Measurements from ENCODE around the gene IGF2.

Gene IGF2

DNA sequence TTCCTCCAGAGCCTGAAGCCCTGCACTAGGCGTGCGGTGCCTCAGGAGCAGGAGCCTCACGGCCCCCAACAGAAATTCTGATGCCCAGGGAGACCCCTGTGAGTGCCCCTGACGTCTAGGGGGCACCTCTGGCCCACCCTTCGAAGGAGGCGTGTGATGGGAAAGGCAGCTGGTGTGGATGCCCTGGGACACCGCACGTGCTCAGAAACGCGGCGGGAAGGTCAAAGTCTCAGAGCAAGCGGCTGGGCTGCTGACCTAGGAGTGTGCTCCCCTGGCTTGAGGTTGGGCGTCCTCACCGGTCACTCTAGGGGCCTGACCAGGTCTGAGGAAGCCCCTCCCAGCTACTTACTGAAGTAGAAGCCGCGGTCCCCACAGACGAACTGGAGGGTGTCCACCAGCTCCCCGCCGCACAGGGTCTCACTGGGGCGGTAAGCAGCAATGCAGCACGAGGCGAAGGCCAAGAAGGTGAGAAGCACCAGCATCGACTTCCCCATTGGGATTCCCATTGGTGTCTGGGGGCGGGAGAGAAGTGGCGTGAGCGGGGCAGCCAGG, 4.1 kb downstream of the IGF2 start:
- no peaks in the 10 kb centered on the region for H3K9me3 ChIP-seq (ENCODE audit: control insufficient read depth, insufficient read depth, low read depth, low read length)
- no peak overlapping the region for H3K27ac ChIP-seq (ENCODE audit: low read depth, low read length)
- no peak overlapping the region for H3K9ac ChIP-seq (ENCODE audit: low read length)
- H3K4me3 ChIP-seq (ENCODE audit: low read depth, low read length), result no peak overlapping the region
- H3K36me3 ChIP-seq (ENCODE audit: control insufficient read depth, insufficient read depth, low read length), result no peaks in the 10 kb centered on the region
- H3K4me1 ChIP-seq (ENCODE audit: control insufficient read depth, insufficient read depth, low read length), result peaks cover 14% of the 10 kb centered on the region
- H3K27me3 ChIP-seq (ENCODE audit: control insufficient read depth, insufficient read depth, low read length), result peaks cover 72% of the 10 kb centered on the region

DNA sequence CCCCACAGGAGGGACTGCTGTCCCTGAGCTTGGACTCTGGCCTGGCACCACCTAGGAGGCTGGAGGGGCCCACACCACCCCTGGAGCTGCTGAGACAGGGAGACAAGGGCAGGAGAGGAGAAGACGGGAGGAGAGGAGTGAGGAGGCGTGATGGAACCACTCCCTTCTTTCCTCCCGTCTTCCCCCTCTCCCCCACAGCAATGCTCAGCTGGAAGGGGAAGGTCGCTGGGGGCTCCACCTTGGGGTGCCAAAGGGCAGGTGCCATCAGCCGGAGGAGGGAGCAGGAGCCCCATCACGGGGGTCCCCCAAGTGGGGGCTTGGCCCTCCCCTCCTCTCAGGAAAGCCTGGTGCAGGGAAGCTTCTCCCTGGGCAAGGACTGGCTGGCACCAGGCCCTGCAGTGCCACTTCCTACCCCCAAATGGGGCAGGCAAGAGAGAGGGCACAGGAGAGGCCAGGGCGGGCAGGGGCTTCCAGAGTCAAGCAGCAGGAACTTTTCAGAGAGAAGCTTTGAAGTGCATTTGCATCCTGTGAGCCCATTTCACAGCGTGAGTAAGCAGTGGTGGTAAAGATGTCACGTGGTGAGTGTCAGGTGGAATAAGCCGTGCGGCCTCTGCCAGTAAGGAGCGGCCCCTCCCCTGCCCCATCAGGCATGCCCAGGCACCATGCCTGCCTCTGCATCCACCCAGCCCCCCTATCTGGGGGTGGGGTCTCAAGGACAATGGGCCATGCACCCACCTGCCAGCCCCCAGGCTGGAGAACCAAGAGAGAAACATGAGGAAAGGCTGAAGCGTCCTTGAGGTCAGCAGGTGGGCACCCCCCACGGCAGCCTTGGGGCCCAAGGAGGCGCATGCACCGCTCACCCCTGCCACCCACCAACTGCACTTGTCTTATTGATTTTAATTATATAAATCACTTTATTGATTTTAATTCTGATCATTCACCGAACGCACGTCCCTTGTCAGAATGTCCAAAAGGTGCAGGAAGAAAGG, 4.9 kb downstream of the IGF2 start:
- no peak overlapping the region for H3K4me3 ChIP-seq (ENCODE audit: low read depth, low read length)
- no peak overlapping the region for H3K27ac ChIP-seq (ENCODE audit: low read depth, low read length)
- no peak overlapping the region for H3K9ac ChIP-seq (ENCODE audit: low read length)
- peaks cover 14% of the 10 kb centered on the region for H3K4me1 ChIP-seq (ENCODE audit: control insufficient read depth, insufficient read depth, low read length)
- peaks cover 65% of the 10 kb centered on the region for H3K27me3 ChIP-seq (ENCODE audit: control insufficient read depth, insufficient read depth, low read length)
- H3K36me3 ChIP-seq (ENCODE audit: control insufficient read depth, insufficient read depth, low read length), result no peaks in the 10 kb centered on the region
- H3K9me3 ChIP-seq (ENCODE audit: control insufficient read depth, insufficient read depth, low read depth, low read length), result no peaks in the 10 kb centered on the region

DNA sequence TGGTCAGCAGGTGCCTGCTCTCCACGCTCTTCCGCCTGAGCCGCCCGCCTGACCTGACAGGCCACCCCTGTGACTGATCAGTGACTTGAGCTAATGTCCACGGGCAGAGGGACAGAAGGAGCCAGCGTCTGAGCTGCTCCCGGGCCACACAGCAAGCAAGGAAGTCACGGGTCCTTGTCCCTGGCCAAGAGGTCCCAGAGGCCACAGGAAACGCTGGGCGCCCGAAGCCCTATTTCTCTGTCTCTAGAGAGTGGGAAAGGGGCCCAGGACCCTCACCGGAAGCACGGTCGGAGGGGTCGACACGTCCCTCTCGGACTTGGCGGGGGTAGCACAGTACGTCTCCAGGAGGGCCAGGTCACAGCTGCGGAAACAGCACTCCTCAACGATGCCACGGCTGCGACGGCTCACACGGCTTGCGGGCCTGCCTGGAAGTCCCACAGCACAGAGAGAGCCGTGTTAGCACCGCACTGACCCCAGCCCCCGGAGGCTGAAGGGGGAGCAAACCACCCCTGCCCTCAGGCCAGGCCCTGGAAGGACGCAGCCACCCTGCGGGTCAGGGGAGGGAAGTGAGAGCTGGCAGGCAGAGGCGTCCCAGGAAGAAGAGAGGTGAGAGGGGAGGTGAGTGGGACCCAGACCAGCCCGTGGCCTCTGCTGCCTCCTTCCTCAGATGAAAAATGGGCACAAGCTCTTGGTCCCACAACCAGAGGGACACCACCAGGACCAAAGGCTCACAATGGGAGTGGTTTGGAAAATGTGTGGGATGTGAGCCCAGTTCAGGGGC, 5.8 kb downstream of the IGF2 start:
- peaks cover 14% of the 10 kb centered on the region for H3K4me1 ChIP-seq (ENCODE audit: control insufficient read depth, insufficient read depth, low read length)
- H3K4me3 ChIP-seq (ENCODE audit: low read depth, low read length), result no peak overlapping the region
- H3K27me3 ChIP-seq (ENCODE audit: control insufficient read depth, insufficient read depth, low read length), result peaks cover 65% of the 10 kb centered on the region
- H3K9ac ChIP-seq (ENCODE audit: low read length), result no peak overlapping the region
- H3K36me3 ChIP-seq (ENCODE audit: control insufficient read depth, insufficient read depth, low read length), result no peaks in the 10 kb centered on the region
- no peaks in the 10 kb centered on the region for H3K9me3 ChIP-seq (ENCODE audit: control insufficient read depth, insufficient read depth, low read depth, low read length)
- no peak overlapping the region for H3K27ac ChIP-seq (ENCODE audit: low read depth, low read length)

DNA sequence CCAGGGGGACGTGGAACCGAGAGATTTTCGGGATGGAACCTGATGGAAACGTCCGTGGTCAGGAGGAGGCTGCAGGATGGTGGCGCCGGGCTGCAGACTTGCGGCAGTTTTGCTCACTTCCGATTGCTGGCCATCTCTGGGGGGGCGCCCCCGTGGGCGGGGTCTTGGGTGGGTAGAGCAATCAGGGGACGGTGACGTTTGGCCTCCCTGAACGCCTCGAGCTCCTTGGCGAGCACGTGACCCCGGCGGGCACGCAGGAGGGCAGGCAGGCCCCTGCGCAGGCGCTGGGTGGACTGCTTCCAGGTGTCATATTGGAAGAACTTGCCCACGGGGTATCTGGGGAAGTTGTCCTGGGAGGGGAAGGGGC, 6.3 kb downstream of the IGF2 start:
- H3K27me3 ChIP-seq (ENCODE audit: control insufficient read depth, insufficient read depth, low read length), result peaks cover 59% of the 10 kb centered on the region
- H3K9me3 ChIP-seq (ENCODE audit: control insufficient read depth, insufficient read depth, low read depth, low read length), result no peaks in the 10 kb centered on the region
- H3K36me3 ChIP-seq (ENCODE audit: control insufficient read depth, insufficient read depth, low read length), result no peaks in the 10 kb centered on the region
- H3K4me1 ChIP-seq (ENCODE audit: control insufficient read depth, insufficient read depth, low read length), result peaks cover 14% of the 10 kb centered on the region
- H3K27ac ChIP-seq (ENCODE audit: low read depth, low read length), result no peak overlapping the region
- H3K9ac ChIP-seq (ENCODE audit: low read length), result no peak overlapping the region
- H3K4me3 ChIP-seq (ENCODE audit: low read depth, low read length), result no peak overlapping the region

DNA sequence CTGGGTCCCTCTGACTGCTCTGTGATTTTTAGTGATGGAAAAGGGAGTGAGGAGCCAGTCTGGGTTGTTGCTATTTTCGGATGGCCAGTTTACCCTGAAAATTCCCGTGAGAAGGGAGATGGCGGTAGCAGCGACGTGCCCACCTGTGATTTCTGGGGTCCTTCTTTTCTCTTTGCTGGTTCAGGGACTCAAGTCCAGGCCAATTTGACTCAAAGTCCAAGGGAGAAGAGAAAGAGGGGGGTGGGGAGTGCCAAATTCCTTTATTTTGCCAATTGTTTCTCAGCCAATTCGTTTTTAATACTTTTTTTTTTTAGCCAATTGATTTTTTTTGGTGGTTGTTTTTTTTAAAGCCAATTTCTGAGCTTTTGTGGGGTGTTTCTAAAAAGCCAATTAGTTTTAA, 6.9 kb downstream of the IGF2 start:
- peaks cover 14% of the 10 kb centered on the region for H3K4me1 ChIP-seq (ENCODE audit: control insufficient read depth, insufficient read depth, low read length)
- H3K27ac ChIP-seq (ENCODE audit: low read depth, low read length), result no peak overlapping the region
- no peak overlapping the region for H3K4me3 ChIP-seq (ENCODE audit: low read depth, low read length)
- no peaks in the 10 kb centered on the region for H3K36me3 ChIP-seq (ENCODE audit: control insufficient read depth, insufficient read depth, low read length)
- no peaks in the 10 kb centered on the region for H3K9me3 ChIP-seq (ENCODE audit: control insufficient read depth, insufficient read depth, low read depth, low read length)
- H3K9ac ChIP-seq (ENCODE audit: low read length), result no peak overlapping the region
- H3K27me3 ChIP-seq (ENCODE audit: control insufficient read depth, insufficient read depth, low read length), result peaks cover 53% of the 10 kb centered on the region

DNA sequence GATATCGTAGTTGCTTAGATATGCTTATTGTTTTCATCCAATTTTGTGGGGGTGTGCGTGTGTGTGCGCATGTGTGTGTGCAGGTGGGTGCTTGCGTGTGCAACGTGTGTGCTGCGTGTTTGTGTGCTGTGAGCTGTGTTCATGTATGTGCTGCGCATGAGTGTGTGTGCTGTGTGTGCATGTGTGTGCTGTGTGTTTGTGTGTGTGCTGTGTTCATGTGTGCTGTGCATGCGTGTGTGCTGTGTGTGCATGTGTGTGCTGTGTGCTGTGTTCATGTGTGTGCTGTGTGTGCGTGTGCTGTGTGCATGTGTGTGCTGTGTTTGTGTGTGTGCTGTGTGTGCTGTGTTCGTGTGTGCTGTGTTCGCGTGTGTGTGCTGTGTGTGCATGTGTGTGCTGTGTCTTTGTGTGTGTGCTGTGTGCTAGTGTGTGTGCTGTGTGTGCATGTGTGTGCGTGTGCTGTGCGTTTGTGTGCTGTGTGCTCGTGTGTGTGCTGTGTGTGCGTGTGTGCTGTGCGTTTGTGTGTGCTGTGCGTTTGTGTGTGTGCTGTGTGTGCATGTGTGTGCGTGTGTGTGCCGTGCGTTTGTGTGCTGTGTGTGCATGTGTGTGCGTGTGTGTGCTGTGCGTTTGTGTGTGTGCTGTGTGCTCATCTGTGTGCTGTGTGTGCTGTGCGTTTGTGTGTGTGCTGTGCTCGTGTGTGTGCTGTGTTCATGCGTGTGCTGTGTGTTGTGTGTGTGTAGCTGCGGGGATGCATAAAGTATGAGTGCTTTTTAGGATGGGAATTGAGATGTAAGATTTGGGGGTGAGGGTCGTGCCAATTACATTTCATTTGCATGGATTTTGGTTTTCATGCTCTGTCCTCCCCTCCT, 7.6 kb downstream of the IGF2 start:
- Histone ChIP-seq H3K9me3 (ENCODE audit: control insufficient read depth, insufficient read depth, low read depth, low read length) (no peaks in the 10 kb centered on the region), H3K27me3 (ENCODE audit: control insufficient read depth, insufficient read depth, low read length) (peaks cover 47% of the 10 kb centered on the region), H3K4me3 (ENCODE audit: low read depth, low read length) (no peak overlapping the region), H3K27ac (ENCODE audit: low read depth, low read length) (no peak overlapping the region), H3K9ac (ENCODE audit: low read length) (no peak overlapping the region), H3K36me3 (ENCODE audit: control insufficient read depth, insufficient read depth, low read length) (no peaks in the 10 kb centered on the region), H3K4me1 (ENCODE audit: control insufficient read depth, insufficient read depth, low read length) (peaks cover 10% of the 10 kb centered on the region; the same call in 1 of the 2 replicates)

DNA sequence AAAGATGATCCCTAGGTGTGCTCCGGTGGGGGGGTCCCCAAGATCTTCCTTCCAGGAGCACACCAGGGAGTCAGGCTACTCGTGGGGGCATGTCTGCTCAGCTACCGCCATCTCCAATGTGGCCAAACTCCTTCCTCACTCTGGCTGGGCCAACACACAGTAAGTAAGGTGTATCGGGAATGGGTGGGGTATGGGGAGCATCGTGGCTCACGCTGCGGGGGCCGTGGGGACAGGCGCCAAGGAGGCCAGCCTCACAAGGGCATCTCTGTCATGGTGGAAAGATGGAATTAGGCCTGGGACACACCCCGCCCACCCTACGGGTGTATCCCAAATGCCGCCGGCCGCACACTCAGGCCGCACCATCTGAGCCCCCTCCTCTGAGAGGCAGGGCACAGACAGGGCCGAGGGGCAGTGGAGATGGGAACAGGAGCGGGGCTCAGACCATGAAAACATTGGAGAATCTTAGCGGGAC, 8.3 kb downstream of the IGF2 start:
- no peaks in the 10 kb centered on the region for H3K36me3 ChIP-seq (ENCODE audit: control insufficient read depth, insufficient read depth, low read length)
- H3K27ac ChIP-seq (ENCODE audit: low read depth, low read length), result no peak overlapping the region
- H3K9ac ChIP-seq (ENCODE audit: low read length), result no peak overlapping the region
- peaks cover 40% of the 10 kb centered on the region for H3K27me3 ChIP-seq (ENCODE audit: control insufficient read depth, insufficient read depth, low read length)
- peaks cover 7% of the 10 kb centered on the region; the same call in 1 of the 2 replicates for H3K4me1 ChIP-seq (ENCODE audit: control insufficient read depth, insufficient read depth, low read length)
- no peaks in the 10 kb centered on the region for H3K9me3 ChIP-seq (ENCODE audit: control insufficient read depth, insufficient read depth, low read depth, low read length)
- H3K4me3 ChIP-seq (ENCODE audit: low read depth, low read length), result no peak overlapping the region

DNA sequence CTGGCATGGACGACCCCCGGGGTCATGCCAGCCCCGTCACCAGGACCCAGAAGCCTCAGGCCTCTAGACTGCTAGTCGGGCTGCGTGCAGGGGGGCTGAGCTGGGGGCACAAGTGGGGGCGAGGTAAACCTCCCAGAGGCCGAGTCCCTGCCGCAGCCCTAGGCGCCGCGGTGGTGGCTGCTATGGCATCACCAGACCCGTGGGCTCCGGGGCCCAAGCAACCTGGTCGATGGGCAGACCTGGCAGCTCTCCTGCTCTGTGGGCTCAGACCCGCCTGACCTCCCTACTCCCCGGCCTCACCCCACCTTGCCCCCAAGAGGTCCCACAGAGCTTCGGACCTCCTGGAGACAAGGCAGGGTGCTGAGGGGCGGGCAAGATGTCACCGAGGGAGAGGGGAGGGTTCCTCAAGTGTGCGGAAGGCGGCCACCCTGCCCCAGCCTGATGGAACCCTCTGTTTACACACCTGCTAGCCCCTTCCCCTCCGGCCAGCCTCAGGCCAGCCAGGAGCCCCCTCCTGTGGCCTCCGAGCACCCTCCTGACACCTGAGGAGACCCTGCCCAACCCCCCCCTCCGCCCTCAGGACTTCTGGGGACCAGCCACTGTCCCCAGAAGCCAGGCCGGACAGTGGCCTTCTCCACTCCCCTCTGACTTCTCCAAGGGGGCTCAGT, 9.4 kb downstream of the IGF2 start:
- Histone ChIP-seq H3K27me3 (ENCODE audit: control insufficient read depth, insufficient read depth, low read length) (peaks cover 29% of the 10 kb centered on the region), H3K9me3 (ENCODE audit: control insufficient read depth, insufficient read depth, low read depth, low read length) (no peaks in the 10 kb centered on the region), H3K4me3 (ENCODE audit: low read depth, low read length) (no peak overlapping the region), H3K27ac (ENCODE audit: low read depth, low read length) (no peak overlapping the region), H3K4me1 (ENCODE audit: control insufficient read depth, insufficient read depth, low read length) (peaks cover 7% of the 10 kb centered on the region; the same call in 1 of the 2 replicates), H3K36me3 (ENCODE audit: control insufficient read depth, insufficient read depth, low read length) (no peaks in the 10 kb centered on the region), H3K9ac (ENCODE audit: low read length) (no peak overlapping the region)

DNA sequence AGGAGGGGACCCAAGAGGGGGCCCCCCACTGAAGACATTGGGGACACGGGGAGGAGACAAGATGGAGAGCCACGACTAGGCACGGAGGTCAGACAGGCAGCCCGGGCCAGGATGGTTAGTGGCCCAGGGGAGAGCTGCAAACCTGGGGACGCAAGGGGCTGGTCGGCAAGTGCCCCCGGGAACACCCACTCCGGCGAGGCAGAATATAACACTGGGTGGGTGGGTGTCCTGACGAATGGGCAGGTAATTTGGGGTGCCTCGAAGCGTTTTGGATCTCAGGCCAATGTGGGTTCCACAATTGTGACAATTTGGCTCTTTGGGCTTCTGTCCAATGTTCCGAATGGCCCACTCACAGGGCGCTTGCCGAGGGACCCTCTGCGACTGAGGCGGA, 9.9 kb downstream of the IGF2 start:
- Histone ChIP-seq H3K9ac (ENCODE audit: low read length) (no peak overlapping the region), H3K36me3 (ENCODE audit: control insufficient read depth, insufficient read depth, low read length) (no peaks in the 10 kb centered on the region), H3K27ac (ENCODE audit: low read depth, low read length) (no peak overlapping the region), H3K4me3 (ENCODE audit: low read depth, low read length) (no peak overlapping the region), H3K27me3 (ENCODE audit: control insufficient read depth, insufficient read depth, low read length) (peaks cover 24% of the 10 kb centered on the region), H3K4me1 (ENCODE audit: control insufficient read depth, insufficient read depth, low read length) (peaks cover 7% of the 10 kb centered on the region; the same call in 1 of the 2 replicates), H3K9me3 (ENCODE audit: control insufficient read depth, insufficient read depth, low read depth, low read length) (no peaks in the 10 kb centered on the region)

All from HUES6 (cell line).